SK-N-SH (cell line): Measurements from ENCODE around the gene ITGA6. TPM values are rescaled to one million over a fixed set of nuclear protein-coding genes. Genes with fewer than 3 reads are reported as not detected.

Experiments used
- CTCF ChIA-PET: fragments of 300-600, 350-600 bp; formaldehyde crosslinking; extraction: SDS; loops from one replicate; lab custom pipeline; 2021; lab: Yijun Ruan, JAX
- POLR2A ChIA-PET: fragments of 350-600 bp; sonication (Branson Sonifier 250); formaldehyde crosslinking; extraction: SDS; loops from one replicate; lab custom pipeline; 2020; ENCODE audit warnings: antibody characterized with exemption, inconsistent platforms; lab: Yijun Ruan, JAX
- DNase-seq: peaks from one replicate; pipeline ENCODE4 v3.0.0; 2012
- H2AFZ ChIP-seq: fragments of 200-600 bp; sonication (generic); 2 replicates; pipeline ENCODE4 v1.8.1; 2016; ENCODE audit warnings: antibody characterized with exemption, mild to moderate bottlenecking, low read depth
- H3F3A ChIP-seq: fragments of 200-600 bp; sonication (generic); replicated peaks from 2 replicates; pipeline ENCODE3; 2016; ENCODE audit warnings: antibody characterized with exemption, mild to moderate bottlenecking; ENCODE audit not compliant: insufficient read depth
- H3K27ac ChIP-seq, 2 experiments: fragments of 200-500 bp in 1 of 2; fragments of 200-600 bp in 1 of 2; sonication (Bioruptor generic) in 1 of 2; sonication (generic), shearing (Covaris generic) in 1 of 2; 2 replicates each; pipeline versions ENCODE4 v1.5.1 to v1.6.1; 2014 to 2016; ENCODE audit warnings: low read depth in 2 of 2, inconsistent platforms in 1 of 2, low read length in 1 of 2, mild to moderate bottlenecking in 1 of 2, mixed read lengths in 1 of 2
- H3K27me3 ChIP-seq: fragments of 200-600 bp; sonication (generic), shearing (Covaris generic); 2 replicates; pipeline ENCODE4 v1.6.1; 2016; ENCODE audit warnings: mixed run types; ENCODE audit not compliant: insufficient read depth
- H3K36me3 ChIP-seq, 2 experiments: fragments of 200-500 bp in 1 of 2; fragments of 200-600 bp in 1 of 2; sonication (Bioruptor generic) in 1 of 2; sonication (generic) in 1 of 2; replicated peaks in 1 of 2; 2 replicates each; pipeline versions ENCODE3 to v1.5.1; 2014 to 2016; ENCODE audit warnings: low read length in 1 of 2, mild to moderate bottlenecking in 1 of 2; ENCODE audit not compliant: insufficient read depth in 2 of 2, control insufficient read depth in 1 of 2
- H3K4me1 ChIP-seq, 2 experiments: fragments of 200-500 bp in 1 of 2; fragments of 200-600 bp in 1 of 2; sonication (Bioruptor generic) in 1 of 2; sonication (generic), shearing (Covaris generic) in 1 of 2; 2 replicates each; pipeline versions ENCODE4 v1.5.1 to v1.6.1; 2014 to 2016; ENCODE audit warnings: low read depth in 1 of 2, low read length in 1 of 2, mixed run types in 1 of 2; ENCODE audit not compliant: insufficient read depth in 2 of 2, control insufficient read depth in 1 of 2
- H3K4me2 ChIP-seq: fragments of 200-600 bp; sonication (generic), shearing (Covaris generic); 2 replicates; pipeline ENCODE4 v1.6.1; 2017; ENCODE audit warnings: mixed run types
- H3K4me3 ChIP-seq, 2 experiments: fragments of 200-500 bp in 1 of 2; fragments of 200-600 bp in 1 of 2; sonication (Bioruptor generic) in 1 of 2; sonication (generic), shearing (Covaris generic) in 1 of 2; 2 replicates each; pipeline versions ENCODE4 v1.5.1 to v1.8.1; 2014 to 2016; ENCODE audit warnings: low read depth in 2 of 2, inconsistent platforms in 1 of 2, low read length in 1 of 2, mild to moderate bottlenecking in 1 of 2, mixed read lengths in 1 of 2, moderate library complexity in 1 of 2
- H3K79me2 ChIP-seq: fragments of 200-600 bp; sonication (generic); 2 replicates; pipeline ENCODE4 v1.8.1; 2017; ENCODE audit warnings: mild to moderate bottlenecking; ENCODE audit not compliant: insufficient read depth
- H3K9ac ChIP-seq: fragments of 200-600 bp; sonication (generic); 2 replicates; pipeline ENCODE4 v1.6.1; 2017; ENCODE audit warnings: mixed run types
- H3K9me2 ChIP-seq: fragments of 200-600 bp; sonication (generic); 2 replicates; pipeline ENCODE4 v1.6.1; 2017; ENCODE audit warnings: mixed run types
- H3K9me3 ChIP-seq: fragments of 200-600 bp; sonication (generic); 2 replicates; pipeline ENCODE4 v1.6.1; 2017; ENCODE audit warnings: mixed run types, mild to moderate bottlenecking, moderate library complexity
- H4K20me1 ChIP-seq: fragments of 200-600 bp; sonication (generic); 2 replicates; pipeline ENCODE4 v1.6.1; 2017; ENCODE audit warnings: mild to moderate bottlenecking, mixed run types; ENCODE audit not compliant: insufficient read depth
- EP300 ChIP-seq, 2 experiments: IDR thresholded peaks; 2 replicates each; pipeline versions ENCODE4 v1.4.0 to v1.6.1; 2012; ENCODE audit warnings: borderline replicate concordance in 1 of 2, low read depth in 1 of 2, low read length in 1 of 2
- EZH2phosphoT487 ChIP-seq: fragments of 200-600 bp; sonication (generic); IDR thresholded peaks from 2 replicates; pipeline ENCODE4 v1.6.1; 2017; ENCODE audit warnings: low read depth, mixed run types, mild to moderate bottlenecking, antibody characterized with exemption, moderate library complexity, borderline replicate concordance
- FOSL2 ChIP-seq: IDR thresholded peaks from 2 replicates; pipeline ENCODE4 v1.4.0; 2012; ENCODE audit warnings: low read depth, mild to moderate bottlenecking, moderate library complexity, borderline replicate concordance
- FOXM1 ChIP-seq: IDR thresholded peaks from 2 replicates; pipeline ENCODE4 v1.4.0; 2012; ENCODE audit warnings: low read depth, mild to moderate bottlenecking
- GABPA ChIP-seq: IDR thresholded peaks from 2 replicates; pipeline ENCODE4 v1.4.0; 2012; ENCODE audit warnings: low read depth, mild to moderate bottlenecking
- JUND ChIP-seq: IDR thresholded peaks from 2 replicates; pipeline ENCODE4 v1.4.0; 2012
- MXI1 ChIP-seq: IDR thresholded peaks from 2 replicates; pipeline ENCODE4 v1.6.1; 2012; ENCODE audit warnings: mild to moderate bottlenecking, low read depth, low read length, improper control_type of control experiment
- NFIC ChIP-seq: IDR thresholded peaks from 2 replicates; pipeline ENCODE4 v1.4.0; 2012; ENCODE audit warnings: borderline replicate concordance
- POLR2AphosphoS5 ChIP-seq: IDR thresholded peaks from 2 replicates; pipeline ENCODE4 v1.6.1; 2012; ENCODE audit warnings: low read depth, low read length
- RAD21 ChIP-seq: IDR thresholded peaks from 2 replicates; pipeline ENCODE4 v1.6.1; 2012; ENCODE audit warnings: mild to moderate bottlenecking, low read length
- RXRA ChIP-seq: IDR thresholded peaks from 2 replicates; pipeline ENCODE4 v1.4.0; 2012; ENCODE audit warnings: low read depth, mild to moderate bottlenecking, borderline replicate concordance
- SIN3A ChIP-seq: IDR thresholded peaks from 2 replicates; pipeline ENCODE4 v1.6.1; 2012; ENCODE audit warnings: low read depth, mild to moderate bottlenecking, low read length, moderate library complexity, borderline replicate concordance
- SMC3 ChIP-seq: IDR thresholded peaks from 2 replicates; pipeline ENCODE4 v1.6.1; 2012; ENCODE audit warnings: low read depth, low read length, improper control_type of control experiment
- TAF1 ChIP-seq: IDR thresholded peaks from 2 replicates; pipeline ENCODE4 v1.6.1; 2012; ENCODE audit warnings: low read depth, mild to moderate bottlenecking, low read length, moderate library complexity, borderline replicate concordance
- TCF12 ChIP-seq: IDR thresholded peaks from 2 replicates; pipeline ENCODE4 v1.4.0; 2012
- YY1 ChIP-seq: IDR thresholded peaks from 2 replicates; pipeline ENCODE4 v1.4.0; 2012; ENCODE audit warnings: low read depth, mild to moderate bottlenecking
- WGBS: methylation state at CpG from one replicate; pipeline ENCODE4 v1.1.6; 2017; ENCODE audit warnings: low lambda C conversion rate; 5-methylcytosine and 5-hydroxymethylcytosine counted together
- polyA plus RNA-seq, 3 experiments: library from polyadenylated mRNA; depleted of rRNA; stranded (reverse); fragments of >200 nt; gene quantifications; 2 replicates each; pipeline ENCODE4 v1.2.3, GENCODE V29; 2012
- TF ChIP-seq, protein P1 (sequence below): IDR thresholded peaks from 2 replicates; pipeline ENCODE4; 2012
- TF ChIP-seq, protein P2 (sequence below): fragments of 150-350 bp; IDR thresholded peaks from 2 replicates; pipeline ENCODE4 v1.6.1; 2017; ENCODE audit warnings: antibody characterized with exemption, low read length, low read depth, borderline replicate concordance
- TF ChIP-seq, protein P3 (sequence below): IDR thresholded peaks from 2 replicates; pipeline ENCODE4 v1.4.0; 2012; ENCODE audit warnings: low read depth
- TF ChIP-seq, protein P4 (sequence below): fragments of 150-350 bp; IDR thresholded peaks from 2 replicates; pipeline ENCODE4 v1.6.1; 2016; ENCODE audit warnings: mild to moderate bottlenecking, low read depth, low read length

The ITGA6 gene
- polyA plus RNA-seq, 1 of the 3 experiments (the other 2 are of a cell fraction): 26.0 TPM

DNA sequence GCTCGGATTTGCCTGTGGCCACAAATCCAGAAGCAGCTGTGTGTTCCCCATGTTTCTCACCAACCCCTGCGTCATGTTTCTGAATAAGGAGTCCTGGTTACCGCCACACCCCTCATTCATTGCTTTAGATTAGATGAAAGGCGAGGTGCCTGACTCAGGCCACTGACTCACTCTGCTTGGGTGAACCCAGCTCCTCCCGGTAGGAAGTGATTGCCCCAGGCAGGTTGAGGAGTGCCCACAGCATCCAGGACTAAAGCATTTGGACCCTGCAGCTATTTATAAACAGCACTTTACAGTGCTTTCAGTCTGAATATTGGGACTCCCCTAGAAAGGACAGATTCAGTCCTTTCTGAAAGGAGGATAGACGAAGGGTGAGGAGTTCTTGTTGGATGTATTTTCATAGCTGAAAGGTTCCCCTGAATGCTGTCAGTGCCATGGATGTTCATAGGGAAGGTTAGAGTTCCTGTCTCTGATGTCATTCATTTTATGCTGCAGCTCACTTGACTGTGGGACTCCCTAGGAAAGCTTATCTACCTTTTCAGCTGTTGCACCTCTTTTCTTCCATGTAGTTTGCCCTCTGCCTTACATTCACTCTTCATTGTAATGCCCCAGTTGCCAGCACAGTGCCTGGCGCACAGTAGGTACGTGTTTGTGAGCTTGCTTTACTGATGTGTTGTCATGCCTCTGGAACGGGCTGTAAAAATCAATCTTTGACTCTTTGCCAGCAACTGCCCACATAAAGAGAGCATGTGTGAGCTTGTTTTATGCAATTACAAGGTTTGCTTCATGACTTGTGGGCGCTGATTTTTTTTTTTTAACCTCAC lies 14.9 kb downstream of the ITGA6 start:
- CTCF ChIA-PET: interaction anchor here (0.8 to 1.7 kb wide), 6 partner anchors 10 to 24 kb away, joined by 3 to 11 read pairs (median 6); no protein-coding TSS in a partner anchor
- Histone ChIP-seq H2AFZ (no peak overlapping the region), H3K4me2 (peak overlapping the region; percentile 72), H3K27me3 (no peaks in the 10 kb centered on the region), H3K4me1 (peaks cover 3 to 56% of the 10 kb centered on the region in 2 experiments), H3K9ac (no peak overlapping the region), H3F3A (peaks cover 52% of the 10 kb centered on the region), H3K9me2 (no peaks in the 10 kb centered on the region), H4K20me1 (peaks cover 5% of the 10 kb centered on the region; the same call in 1 of the 2 replicates), H3K27ac (peak overlapping the region in 1 of 2 experiments; percentile 85; a peak in 2 of 4 replicates)
- POLR2A ChIA-PET: no interaction called here
- DNase-seq: no peak
- WGBS: 31% methylated on average over 10 of the region's 10 CpGs
- no peak for TF ChIP-seq MXI1
- peak; percentile 74; the same call in 1 of the 2 replicates for TF ChIP-seq TCF12
- TF ChIP-seq RAD21: no peak
- TF ChIP-seq SMC3: no peak
- TF ChIP-seq, protein P1, sequence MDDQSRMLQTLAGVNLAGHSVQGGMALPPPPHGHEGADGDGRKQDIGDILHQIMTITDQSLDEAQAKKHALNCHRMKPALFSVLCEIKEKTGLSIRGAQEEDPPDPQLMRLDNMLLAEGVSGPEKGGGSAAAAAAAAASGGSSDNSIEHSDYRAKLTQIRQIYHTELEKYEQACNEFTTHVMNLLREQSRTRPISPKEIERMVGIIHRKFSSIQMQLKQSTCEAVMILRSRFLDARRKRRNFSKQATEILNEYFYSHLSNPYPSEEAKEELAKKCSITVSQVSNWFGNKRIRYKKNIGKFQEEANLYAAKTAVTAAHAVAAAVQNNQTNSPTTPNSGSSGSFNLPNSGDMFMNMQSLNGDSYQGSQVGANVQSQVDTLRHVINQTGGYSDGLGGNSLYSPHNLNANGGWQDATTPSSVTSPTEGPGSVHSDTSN: peak; percentile 62; the same call in 1 of the 2 replicates
- peak; percentile 87 for TF ChIP-seq JUND
- no peak for TF ChIP-seq YY1
- peak; percentile 43; the same call in 1 of the 2 replicates for TF ChIP-seq RXRA
- TF ChIP-seq, protein P2, sequence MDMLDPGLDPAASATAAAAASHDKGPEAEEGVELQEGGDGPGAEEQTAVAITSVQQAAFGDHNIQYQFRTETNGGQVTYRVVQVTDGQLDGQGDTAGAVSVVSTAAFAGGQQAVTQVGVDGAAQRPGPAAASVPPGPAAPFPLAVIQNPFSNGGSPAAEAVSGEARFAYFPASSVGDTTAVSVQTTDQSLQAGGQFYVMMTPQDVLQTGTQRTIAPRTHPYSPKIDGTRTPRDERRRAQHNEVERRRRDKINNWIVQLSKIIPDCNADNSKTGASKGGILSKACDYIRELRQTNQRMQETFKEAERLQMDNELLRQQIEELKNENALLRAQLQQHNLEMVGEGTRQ: no peak
- TF ChIP-seq, protein P3, sequence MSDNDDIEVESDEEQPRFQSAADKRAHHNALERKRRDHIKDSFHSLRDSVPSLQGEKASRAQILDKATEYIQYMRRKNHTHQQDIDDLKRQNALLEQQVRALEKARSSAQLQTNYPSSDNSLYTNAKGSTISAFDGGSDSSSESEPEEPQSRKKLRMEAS: peak; percentile 75
- TF ChIP-seq NFIC: peak; percentile 26; the same call in 1 of the 2 replicates
- TF ChIP-seq SIN3A: peak; percentile 62; the same call in 1 of the 2 replicates
- peak; percentile 42; the same call in 1 of the 2 replicates for TF ChIP-seq POLR2AphosphoS5
- TF ChIP-seq FOXM1: no peak
- TF ChIP-seq EZH2phosphoT487: no peak
- TF ChIP-seq EP300 (IDR thresholded peaks at IDR 0.05; ENCODE audit: borderline replicate concordance in 1 of 2, low read depth in 1 of 2, low read length in 1 of 2): peak in 1 of 2 experiments; percentile 16; a peak in 1 of 4 replicates
- TF ChIP-seq, protein P4, sequence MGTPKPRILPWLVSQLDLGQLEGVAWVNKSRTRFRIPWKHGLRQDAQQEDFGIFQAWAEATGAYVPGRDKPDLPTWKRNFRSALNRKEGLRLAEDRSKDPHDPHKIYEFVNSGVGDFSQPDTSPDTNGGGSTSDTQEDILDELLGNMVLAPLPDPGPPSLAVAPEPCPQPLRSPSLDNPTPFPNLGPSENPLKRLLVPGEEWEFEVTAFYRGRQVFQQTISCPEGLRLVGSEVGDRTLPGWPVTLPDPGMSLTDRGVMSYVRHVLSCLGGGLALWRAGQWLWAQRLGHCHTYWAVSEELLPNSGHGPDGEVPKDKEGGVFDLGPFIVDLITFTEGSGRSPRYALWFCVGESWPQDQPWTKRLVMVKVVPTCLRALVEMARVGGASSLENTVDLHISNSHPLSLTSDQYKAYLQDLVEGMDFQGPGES: no peak
- no peak for TF ChIP-seq TAF1
- TF ChIP-seq GABPA: 0 out of 2 replicates have a peak, but pooled peaks have one; percentile 19
- TF ChIP-seq FOSL2: peak; percentile 94
- TF ChIP-seq, all 33 proteins: peak for 11
- H3K9me3 ChIP-seq: no peaks in the 10 kb centered on the region
- H3K36me3 ChIP-seq: no peaks in the 10 kb centered on the region
- H3K79me2 ChIP-seq: peaks cover 89% of the 10 kb centered on the region
- H3K4me3 ChIP-seq: 0 out of 4 replicates have a peak overlapping the region, but pooled peaks of 1 of the 2 experiments have one; percentile 10
